A549 (cell line): Measurements from ENCODE around the gene PKP1.

Source experiments
- CHD4 ChIP-seq: fragments of 200-600 bp; sonication (generic); IDR thresholded peaks from 2 replicates; pipeline ENCODE4 v1.6.1; 2016; ENCODE audit warnings: antibody characterized with exemption, mild to moderate bottlenecking, borderline replicate concordance
- EHMT2 ChIP-seq: fragments of 200-600 bp; sonication (generic); IDR thresholded peaks from 2 replicates; pipeline ENCODE4 v1.6.1; 2016; ENCODE audit warnings: antibody characterized with exemption, low read depth, mild to moderate bottlenecking, moderate library complexity
- POLR2A ChIP-seq: IDR thresholded peaks from 2 replicates; pipeline ENCODE4 v1.6.1; 2012; ENCODE audit warnings: mild to moderate bottlenecking, low read length
- TF ChIP-seq, protein P1 (sequence below): fragments of >200 bp; sonication (Bioruptor Twin); formaldehyde crosslinking; IDR thresholded peaks from 3 replicates; pipeline ENCODE4 v1.5.1; 2016
- TF ChIP-seq, protein P2 (sequence below): IDR thresholded peaks from 2 replicates; pipeline ENCODE4 v1.6.1; 2012
- TF ChIP-seq, protein P3 (sequence below): fragments of 450-650 bp; IDR thresholded peaks from 2 replicates; pipeline ENCODE4 v1.6.1; 2014; ENCODE audit warnings: antibody characterized with exemption

DNA sequence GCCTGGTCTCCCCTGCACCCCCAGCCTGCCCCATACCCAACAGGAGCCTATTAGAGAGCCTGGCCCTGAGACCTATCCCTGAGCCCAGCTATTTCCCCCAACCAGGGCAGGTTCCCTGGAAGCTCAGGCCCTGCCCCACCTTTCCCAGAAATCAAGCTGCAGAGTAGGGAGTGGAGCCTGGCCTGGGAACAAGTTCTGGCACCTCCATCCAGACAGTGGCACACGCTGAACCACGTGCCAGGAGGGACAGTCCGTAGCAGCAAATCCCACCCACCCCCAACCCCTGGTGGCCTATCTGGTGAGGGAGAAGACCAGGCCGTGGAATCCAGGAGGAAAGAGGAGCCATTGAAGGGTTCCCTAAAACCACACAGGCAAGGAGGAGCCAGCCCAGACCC, 71.6 kb downstream of the PKP1 start:
- TF ChIP-seq, protein P1, sequence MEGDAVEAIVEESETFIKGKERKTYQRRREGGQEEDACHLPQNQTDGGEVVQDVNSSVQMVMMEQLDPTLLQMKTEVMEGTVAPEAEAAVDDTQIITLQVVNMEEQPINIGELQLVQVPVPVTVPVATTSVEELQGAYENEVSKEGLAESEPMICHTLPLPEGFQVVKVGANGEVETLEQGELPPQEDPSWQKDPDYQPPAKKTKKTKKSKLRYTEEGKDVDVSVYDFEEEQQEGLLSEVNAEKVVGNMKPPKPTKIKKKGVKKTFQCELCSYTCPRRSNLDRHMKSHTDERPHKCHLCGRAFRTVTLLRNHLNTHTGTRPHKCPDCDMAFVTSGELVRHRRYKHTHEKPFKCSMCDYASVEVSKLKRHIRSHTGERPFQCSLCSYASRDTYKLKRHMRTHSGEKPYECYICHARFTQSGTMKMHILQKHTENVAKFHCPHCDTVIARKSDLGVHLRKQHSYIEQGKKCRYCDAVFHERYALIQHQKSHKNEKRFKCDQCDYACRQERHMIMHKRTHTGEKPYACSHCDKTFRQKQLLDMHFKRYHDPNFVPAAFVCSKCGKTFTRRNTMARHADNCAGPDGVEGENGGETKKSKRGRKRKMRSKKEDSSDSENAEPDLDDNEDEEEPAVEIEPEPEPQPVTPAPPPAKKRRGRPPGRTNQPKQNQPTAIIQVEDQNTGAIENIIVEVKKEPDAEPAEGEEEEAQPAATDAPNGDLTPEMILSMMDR, result no peak
- TF ChIP-seq, protein P2, sequence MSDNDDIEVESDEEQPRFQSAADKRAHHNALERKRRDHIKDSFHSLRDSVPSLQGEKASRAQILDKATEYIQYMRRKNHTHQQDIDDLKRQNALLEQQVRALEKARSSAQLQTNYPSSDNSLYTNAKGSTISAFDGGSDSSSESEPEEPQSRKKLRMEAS, result no peak
- TF ChIP-seq EHMT2, result no peak
- no peak for TF ChIP-seq POLR2A
- TF ChIP-seq CHD4, result no peak
- TF ChIP-seq, protein P3, sequence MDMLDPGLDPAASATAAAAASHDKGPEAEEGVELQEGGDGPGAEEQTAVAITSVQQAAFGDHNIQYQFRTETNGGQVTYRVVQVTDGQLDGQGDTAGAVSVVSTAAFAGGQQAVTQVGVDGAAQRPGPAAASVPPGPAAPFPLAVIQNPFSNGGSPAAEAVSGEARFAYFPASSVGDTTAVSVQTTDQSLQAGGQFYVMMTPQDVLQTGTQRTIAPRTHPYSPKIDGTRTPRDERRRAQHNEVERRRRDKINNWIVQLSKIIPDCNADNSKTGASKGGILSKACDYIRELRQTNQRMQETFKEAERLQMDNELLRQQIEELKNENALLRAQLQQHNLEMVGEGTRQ, result no peak
